Heart left ventricle (tissue), 13 donors: ENCODE results near the gene ITGB3BP.

ENCODE experiments used
- CTCF ChIP-seq, 12 donors: fragments of 200-600 bp; sonication (generic) in 4 of 12; IDR thresholded peaks; one replicate each; pipeline versions ENCODE4 v1.5.0 to v1.8.0; 2018 to 2022; ENCODE audit warnings: antibody characterized with exemption in 12 of 12, mild to moderate bottlenecking in 5 of 12
- POLR2A ChIP-seq, 2 donors: fragments of 450-650 bp; IDR thresholded peaks; one replicate each; pipeline ENCODE4 v1.6.1; 2017; ENCODE audit warnings: antibody characterized with exemption in 2 of 2, mild to moderate bottlenecking in 2 of 2, moderate library complexity in 2 of 2
- donor health status: ischemic (EF 13 %, LVEDD 7.1; RV severe dilation, severe dysfunction).
- donor health status: DM: no; HTN: yes; CAD: no.
- donor health status: DM: no; HTN: no; CAD: no.
- donor health status: ischemic (EF 25% LVEDD 6.9; RV normal size, moderate dysfunction).
- donor health status: ischemic (EF 25% LVEDD 5.7; RV mildly dilated, moderate dysfunction).
- donor health status: ischemic (EF 35%, LVEDD 5.7; RV mildly dilated, moderate dysfunction).
- donor health status: nonischemic (EF 11% LVEDD 7.7; RV severe dilation, severe dysfunction).
- donor health status: DM: yes; HTN: yes; CAD: no.
- donor health status: PGD.
- donor health status: ischemic (EF 29% LVEDD 5.4; RV normal size, mild dysfunction).
- donor health status: nonischemic (EF 23%, LVEDD 6.1; RV moderate dilation, normal function).

GRCh38 chr1:63523738-63524137, 713 bp upstream of the ITGB3BP start:
- TF ChIP-seq CTCF (IDR thresholded peaks at IDR 0.05) (no peak), POLR2A (IDR thresholded peaks at IDR 0.05) (no peak)
